ENCODE results near the gene FRAS1. TPM values are rescaled to one million over a fixed set of nuclear protein-coding genes. Genes with fewer than 3 reads are reported as not detected.

FRAS1 gene
- total RNA-seq, 1 experiment from 2014 or later, result 0.23 TPM

GRCh38 chr4:78528327-78528726 is 471.2 kb downstream of the FRAS1 start:
- POLR2A ChIA-PET, result no interaction called here

GRCh38 chr4:78529569-78530209 is 472.6 kb downstream of the FRAS1 start:
- POLR2A ChIA-PET, result no interaction called here
- Histone ChIP-seq H3K27me3 (ENCODE audit: control insufficient read depth, insufficient read depth, low read length) (no peaks in the 10 kb centered on the region), H3K4me1 (ENCODE audit: control insufficient read depth, insufficient read depth, low read length) (no peaks in the 10 kb centered on the region), H3K36me3 (ENCODE audit: control insufficient read depth, insufficient read depth, low read length) (no peaks in the 10 kb centered on the region), H3K27ac (ENCODE audit: low read length) (no peak overlapping the region), H3K4me3 (ENCODE audit: low read depth in 2 of 2, low read length in 2 of 2) (no peak overlapping the region), H3K9me3 (ENCODE audit: control insufficient read depth, insufficient read depth, low read depth, low read length) (no peaks in the 10 kb centered on the region)
- intact Hi-C loops (cut with micrococcal nuclease; ENCODE audit: unreplicated experiment), result no loop called here
- BruUV-seq (replicated peaks), result no TSS peak
- TF ChIP-seq POLR2AphosphoS5 (IDR thresholded peaks at IDR 0.05; ENCODE audit: low read depth, low read length), result no peak
- TF ChIP-seq TCF7L2 (IDR thresholded peaks at IDR 0.05; ENCODE audit: low read depth, low read length), result no peak
- TF ChIP-seq REST (IDR thresholded peaks at IDR 0.05; ENCODE audit: insufficient read depth in 1 of 2, low read depth in 2 of 2, low read length in 1 of 2), result no peak
- no peak for TF ChIP-seq CTCF (IDR thresholded peaks at IDR 0.05)
- TF ChIP-seq SIN3A (IDR thresholded peaks at IDR 0.05; ENCODE audit: borderline replicate concordance, insufficient read depth, low read depth, low read length), result no peak
- CTCF ChIA-PET, result no interaction called here
- in situ Hi-C loops (cut with HindIII; ENCODE audit: low pct_unique_long_range_greater_than_20kb, low sequenced_read_pairs), result no loop called here
- DNase-seq (ENCODE audit: low read depth, low spot score) (no peak), ATAC-seq (no peak)

More at GRCh38 chr4:78528327-78528726, 471.2 kb downstream of the FRAS1 start:
- Histone ChIP-seq H3K36me3 (ENCODE audit: control insufficient read depth, insufficient read depth, low read length) (no peaks in the 10 kb centered on the region), H3K4me3 (ENCODE audit: low read depth in 2 of 2, low read length in 2 of 2) (no peak overlapping the region), H3K9me3 (ENCODE audit: control insufficient read depth, insufficient read depth, low read depth, low read length) (no peaks in the 10 kb centered on the region), H3K27ac (ENCODE audit: low read length) (no peak overlapping the region), H3K27me3 (ENCODE audit: control insufficient read depth, insufficient read depth, low read length) (no peaks in the 10 kb centered on the region), H3K4me1 (ENCODE audit: control insufficient read depth, insufficient read depth, low read length) (no peaks in the 10 kb centered on the region)
- in situ Hi-C loops (cut with HindIII; ENCODE audit: low pct_unique_long_range_greater_than_20kb, low sequenced_read_pairs), result no loop called here
- intact Hi-C loops (cut with micrococcal nuclease; ENCODE audit: unreplicated experiment), result no loop called here
- ATAC-seq, result no peak
- CTCF ChIA-PET, result no interaction called here
- no TSS peak for BruUV-seq (replicated peaks)
- DNase-seq (ENCODE audit: low read depth, low spot score), result no peak
- TF ChIP-seq POLR2AphosphoS5 (IDR thresholded peaks at IDR 0.05; ENCODE audit: low read depth, low read length) (no peak), SIN3A (IDR thresholded peaks at IDR 0.05; ENCODE audit: borderline replicate concordance, insufficient read depth, low read depth, low read length) (no peak), TCF7L2 (IDR thresholded peaks at IDR 0.05; ENCODE audit: low read depth, low read length) (no peak), CTCF (IDR thresholded peaks at IDR 0.05) (no peak), REST (IDR thresholded peaks at IDR 0.05; ENCODE audit: insufficient read depth in 1 of 2, low read depth in 2 of 2, low read length in 1 of 2) (no peak)

Measured in Panc1 (cell line).